Subcutaneous adipose tissue (tissue), 4 donors: ENCODE data around the gene PIAS3. TPM values are rescaled to one million over a fixed set of nuclear protein-coding genes. Genes with fewer than 3 reads are reported as not detected.

ENCODE experiments used
- total RNA-seq, 4 donors: library from RNA; depleted of rRNA; stranded (reverse); fragments of >200 nt; gene quantifications; one replicate each; pipeline ENCODE4 v1.1.0, GENCODE V29; 2016
- TF ChIP-seq, protein P1 (sequence below): fragments of 450-650 bp; IDR thresholded peaks from one replicate; pipeline ENCODE4 v1.5.1; 2016; ENCODE audit warnings: low read depth, mild to moderate bottlenecking, control low read depth, antibody characterized with exemption, moderate library complexity

Gene PIAS3
- total RNA-seq, 4 donors from 2014 or later: 7.7 to 16.4 (median 13.4) TPM

DNA sequence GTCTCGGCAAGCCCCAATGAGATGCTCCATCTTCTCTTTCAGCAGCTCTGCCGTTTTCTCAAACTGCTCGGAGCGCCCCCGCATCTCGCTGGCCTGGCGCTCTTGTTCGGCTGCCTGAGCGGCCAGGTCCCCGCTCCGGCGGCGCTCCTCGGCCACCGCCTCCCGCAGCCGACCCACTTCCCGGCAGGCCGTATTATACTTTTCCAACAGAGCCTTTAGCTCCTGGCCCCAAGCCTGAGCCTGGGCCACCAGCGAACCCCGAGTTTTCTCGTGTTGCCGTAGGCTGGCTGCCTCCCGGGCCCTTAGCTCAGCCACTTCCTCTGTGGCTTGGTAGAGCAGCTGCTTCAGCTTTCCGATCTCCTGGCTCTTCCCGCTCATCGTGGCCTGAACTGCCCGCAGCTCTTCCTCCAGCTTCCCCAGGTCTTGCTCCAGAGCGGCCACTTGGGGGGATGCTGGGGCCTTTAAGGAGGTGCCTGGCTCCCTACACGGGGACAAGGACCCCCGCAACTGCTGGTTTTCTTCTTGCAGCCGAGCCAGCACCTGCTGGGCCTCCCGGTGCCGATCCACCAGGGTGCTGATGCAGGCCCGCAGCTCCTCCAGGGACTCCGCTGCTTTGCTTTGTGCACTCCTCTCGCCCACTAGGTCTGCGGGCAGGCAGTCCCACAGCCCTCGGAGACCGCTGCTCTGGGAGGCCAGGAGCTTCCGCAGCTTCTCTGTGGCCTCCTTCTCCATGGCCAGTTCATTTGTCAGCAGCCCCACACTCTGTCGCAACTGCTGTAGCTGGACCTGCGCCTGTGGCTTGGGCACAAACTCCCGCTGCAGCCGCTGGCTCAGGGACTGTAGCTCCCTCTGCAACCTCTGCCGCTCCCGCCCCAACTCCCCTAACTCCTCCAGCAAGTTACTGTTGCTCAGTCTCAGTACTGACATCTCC, 13.4 kb upstream of the PIAS3 start:
- TF ChIP-seq, protein P1, sequence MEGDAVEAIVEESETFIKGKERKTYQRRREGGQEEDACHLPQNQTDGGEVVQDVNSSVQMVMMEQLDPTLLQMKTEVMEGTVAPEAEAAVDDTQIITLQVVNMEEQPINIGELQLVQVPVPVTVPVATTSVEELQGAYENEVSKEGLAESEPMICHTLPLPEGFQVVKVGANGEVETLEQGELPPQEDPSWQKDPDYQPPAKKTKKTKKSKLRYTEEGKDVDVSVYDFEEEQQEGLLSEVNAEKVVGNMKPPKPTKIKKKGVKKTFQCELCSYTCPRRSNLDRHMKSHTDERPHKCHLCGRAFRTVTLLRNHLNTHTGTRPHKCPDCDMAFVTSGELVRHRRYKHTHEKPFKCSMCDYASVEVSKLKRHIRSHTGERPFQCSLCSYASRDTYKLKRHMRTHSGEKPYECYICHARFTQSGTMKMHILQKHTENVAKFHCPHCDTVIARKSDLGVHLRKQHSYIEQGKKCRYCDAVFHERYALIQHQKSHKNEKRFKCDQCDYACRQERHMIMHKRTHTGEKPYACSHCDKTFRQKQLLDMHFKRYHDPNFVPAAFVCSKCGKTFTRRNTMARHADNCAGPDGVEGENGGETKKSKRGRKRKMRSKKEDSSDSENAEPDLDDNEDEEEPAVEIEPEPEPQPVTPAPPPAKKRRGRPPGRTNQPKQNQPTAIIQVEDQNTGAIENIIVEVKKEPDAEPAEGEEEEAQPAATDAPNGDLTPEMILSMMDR: no peak

DNA sequence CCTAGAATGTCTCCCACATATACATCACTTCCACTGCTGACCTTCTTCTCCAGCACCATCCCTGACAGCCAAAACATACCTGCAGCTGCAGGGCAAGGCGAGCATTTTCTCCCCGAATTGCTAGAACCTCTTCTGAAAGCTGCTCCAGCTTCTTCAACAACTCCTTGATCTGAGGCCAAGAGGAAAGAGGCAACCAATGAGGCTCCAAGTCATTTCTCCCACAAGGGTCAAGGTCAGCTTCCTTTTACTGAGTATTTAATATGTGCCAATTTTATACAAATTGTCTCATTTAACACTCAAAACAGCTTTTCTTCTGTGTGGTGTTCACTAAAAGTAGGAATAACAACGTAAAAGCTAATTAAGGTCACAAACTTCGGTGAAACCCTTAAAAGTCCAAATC, 9.4 kb upstream of the PIAS3 start:
- TF ChIP-seq, protein P1: no peak

DNA sequence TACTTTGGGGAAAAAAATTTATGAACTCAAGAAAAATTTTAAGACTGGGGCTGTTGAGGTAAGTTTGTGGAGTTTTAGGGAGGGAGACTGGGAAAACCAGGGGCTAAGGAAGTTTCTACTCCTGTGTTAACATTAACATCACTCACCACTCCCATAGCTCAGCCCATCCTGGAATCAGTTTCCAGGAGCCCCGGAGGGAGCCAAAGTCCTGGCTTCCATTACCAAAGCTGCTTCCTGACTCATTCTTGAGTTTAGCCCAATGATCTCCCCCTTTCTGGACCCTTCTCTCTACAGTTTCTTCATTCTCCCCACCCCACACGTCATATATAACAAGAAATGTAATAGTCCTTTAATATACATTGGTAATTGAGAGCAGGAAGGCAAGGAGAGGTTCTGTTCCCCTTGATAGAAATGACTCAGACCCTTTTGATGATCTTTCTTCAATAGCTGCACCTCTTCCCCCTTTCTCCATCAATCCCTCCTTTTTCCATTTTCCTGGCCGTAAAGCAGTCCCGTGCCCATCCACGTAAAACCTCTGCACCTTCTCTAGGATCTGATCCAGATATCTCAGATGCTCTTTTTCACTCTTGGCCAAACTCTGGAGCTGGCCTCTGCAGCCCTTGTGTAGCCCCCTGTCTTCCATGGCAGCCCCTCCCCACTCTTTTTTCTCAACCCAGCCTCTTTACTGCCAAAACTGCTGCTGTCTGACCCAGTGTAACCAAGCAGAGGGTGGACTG, 4.6 kb upstream of the PIAS3 start:
- TF ChIP-seq, protein P1: no peak

DNA sequence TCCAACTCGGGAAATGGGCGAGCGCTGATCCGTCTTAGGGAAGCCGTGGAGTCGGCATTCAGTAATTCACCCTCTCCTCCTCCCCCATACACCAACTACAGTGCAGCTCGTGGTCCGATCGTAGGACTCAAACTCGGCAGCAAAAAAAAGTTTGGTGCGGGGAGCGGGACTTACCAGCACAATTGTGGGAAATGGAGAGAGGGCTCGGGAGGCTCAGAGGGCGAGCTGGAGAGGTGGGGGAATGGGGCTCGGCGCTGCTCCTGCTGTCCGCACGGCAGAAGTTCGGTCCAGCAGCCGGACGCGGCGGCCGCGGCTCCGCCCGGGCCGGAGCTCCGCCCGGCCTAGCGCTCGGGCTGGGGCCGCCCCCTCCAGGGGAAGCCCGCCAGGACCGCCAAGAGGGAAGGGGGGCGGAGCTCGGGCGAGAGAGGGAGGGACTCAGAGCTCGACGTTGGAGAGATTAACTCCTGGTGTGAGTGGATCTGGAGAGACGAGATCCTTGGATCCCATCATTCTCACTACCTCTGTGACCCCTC, 676 bp upstream of the PIAS3 start:
- TF ChIP-seq, protein P1: no peak

DNA sequence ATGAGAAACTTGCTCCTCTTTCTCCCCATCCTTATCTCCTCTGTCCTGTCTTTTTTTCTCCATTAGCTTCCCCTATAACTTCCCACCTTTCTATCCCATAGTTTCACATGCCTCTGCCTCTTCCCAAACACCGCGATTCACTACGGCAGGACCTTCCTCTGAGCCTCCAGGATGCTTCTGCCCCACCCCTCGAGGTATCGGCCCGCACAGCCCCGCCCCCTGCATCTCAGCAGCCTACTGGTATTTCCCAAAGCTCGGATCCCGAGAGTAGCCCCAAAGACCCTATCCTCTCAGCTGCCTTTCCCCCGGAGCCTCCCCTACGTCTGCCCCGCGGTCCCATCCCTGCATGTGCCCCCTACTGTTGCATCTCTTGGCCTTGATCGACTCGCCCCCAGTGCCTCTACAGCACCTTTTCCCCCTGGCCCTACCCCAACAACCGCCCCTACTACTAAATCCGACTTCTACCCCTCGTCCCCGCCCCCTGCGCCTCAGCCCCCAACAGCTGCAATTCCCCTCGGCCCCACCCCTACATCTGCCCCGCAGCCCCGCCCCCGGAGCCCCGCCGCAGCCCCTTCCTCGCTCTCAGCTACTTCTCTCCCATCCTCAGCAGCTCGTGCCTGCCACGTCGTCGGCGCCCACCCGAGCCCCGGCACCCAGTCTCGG, 512 bp downstream of the PIAS3 start:
- TF ChIP-seq, protein P1: no peak

DNA sequence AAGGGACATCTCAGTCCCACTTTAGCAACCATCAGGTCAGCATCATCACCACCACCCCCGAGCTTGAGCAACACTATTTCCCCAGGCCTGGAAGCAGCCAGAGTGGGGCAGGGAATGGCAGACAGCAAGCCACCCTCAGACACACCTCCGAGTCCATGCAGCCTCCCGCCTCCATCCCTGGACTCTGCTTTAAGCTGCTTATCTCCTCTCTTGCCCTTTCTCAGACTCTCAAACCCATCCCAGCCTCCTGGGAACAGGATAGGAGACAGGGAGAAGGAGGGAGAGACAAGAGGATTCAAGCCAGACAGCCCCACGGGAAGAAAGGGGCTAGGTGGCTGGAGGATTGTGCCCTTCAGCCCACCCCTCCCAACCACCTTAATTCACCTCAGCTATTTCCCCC, 1.7 kb downstream of the PIAS3 start:
- TF ChIP-seq, protein P1: no peak
